ENCODE results near the gene ZC3HAV1. TPM values are rescaled to one million over a fixed set of nuclear protein-coding genes. Genes with fewer than 3 reads are reported as not detected.

Gene ZC3HAV1
- total and polyA plus RNA-seq, 9 of the 15 experiments (the other 6 are each of a cell fraction or from before 2014, with no cell fraction given) = 11.9 to 40.5 (median 23.9) TPM

GRCh38 chr7:139118805-139119485, 9.4 kb upstream of the ZC3HAV1 start (continued):
- TF ChIP-seq ZNF609 (CRISPR knock-in tag; IDR thresholded peaks at IDR 0.05; ENCODE audit: borderline replicate concordance) = no peak
- no peak for TF ChIP-seq ERF (CRISPR knock-in tag; IDR thresholded peaks at IDR 0.05)
- peak in 1 of 2 experiments; percentile 54; a peak in 2 of 4 replicates for TF ChIP-seq HDAC1 (IDR thresholded peaks at IDR 0.05)
- TF ChIP-seq DIDO1 (tag; IDR thresholded peaks at IDR 0.05; ENCODE audit: low read depth) = no peak
- no peak for TF ChIP-seq ZNF511 (CRISPR knock-in tag; IDR thresholded peaks at IDR 0.05)
- TF ChIP-seq DEAF1 (CRISPR knock-in tag; IDR thresholded peaks at IDR 0.05) = peak; percentile 21; the same call in 1 of the 2 replicates
- no peak for TF ChIP-seq ETS2 (tag; IDR thresholded peaks at IDR 0.05; ENCODE audit: borderline replicate concordance, poor library complexity, severe bottlenecking)
- TF ChIP-seq ILF3 (IDR thresholded peaks at IDR 0.05; ENCODE audit: borderline replicate concordance) = no peak
- TF ChIP-seq ZBTB26 (CRISPR knock-in tag; IDR thresholded peaks at IDR 0.05) = 0 out of 2 replicates have a peak, but pooled peaks have one; percentile 16
- peak; percentile 59 for TF ChIP-seq KLF6 (CRISPR knock-in tag; IDR thresholded peaks at IDR 0.05; ENCODE audit: borderline replicate concordance)
- peak in 1 of 2 experiments; percentile 66; a peak in 2 of 4 replicates for TF ChIP-seq TRIM24 (IDR thresholded peaks at IDR 0.05)
- TF ChIP-seq SIX5 (IDR thresholded peaks at IDR 0.05; ENCODE audit: borderline replicate concordance in 1 of 2, insufficient read depth in 1 of 2, low read depth in 1 of 2, low read length in 2 of 2) = no peak
- no peak for TF ChIP-seq SMAD2 (IDR thresholded peaks at IDR 0.05; ENCODE audit: low read depth, low read length)
- TF ChIP-seq MYNN (IDR thresholded peaks at IDR 0.05) = 0 out of 2 replicates have a peak, but pooled peaks have one; percentile 72
- no peak for TF ChIP-seq MYNN (CRISPR knock-in tag; IDR thresholded peaks at IDR 0.05)
- TF ChIP-seq ZFPM2 (CRISPR knock-in tag; IDR thresholded peaks at IDR 0.05) = no peak
- no peak for TF ChIP-seq RBM22 (IDR thresholded peaks at IDR 0.05; ENCODE audit: low read depth, low read length, poor library complexity, severe bottlenecking)
- TF ChIP-seq TBL1XR1 (IDR thresholded peaks at IDR 0.05; ENCODE audit: low read length in 2 of 2) = no peak
- TF ChIP-seq CREBBP (IDR thresholded peaks at IDR 0.05; ENCODE audit: low read depth, low read length) = no peak
- TF ChIP-seq COPS2 (conservative IDR thresholded peaks at IDR 0.05) = no peak

Measured in K562 (cell line).